Right atrium auricular region (tissue), 2 donors: Measurements from ENCODE around the gene CACNG4. TPM values are rescaled to one million over a fixed set of nuclear protein-coding genes. Genes with fewer than 3 reads are reported as not detected.

Experiments
- DNase-seq: peaks from one replicate; pipeline ENCODE4 v3.0.0-alpha.2; 2019; ENCODE audit warnings: low spot score
- H3K27ac ChIP-seq, 2 donors: fragments of 200-600 bp; sonication (generic); 1 replicate in 1 of 2; 2 replicates in 1 of 2; pipeline ENCODE4 v1.5.1; 2016 to 2019
- H3K27me3 ChIP-seq, 2 donors: fragments of 200-600 bp; sonication (generic); one replicate each; pipeline versions ENCODE4 v1.5.1 to v1.6.0; 2017 to 2019
- H3K36me3 ChIP-seq: fragments of 200-600 bp; sonication (generic); one replicate; pipeline ENCODE4 v1.5.1; 2016
- H3K4me1 ChIP-seq, 2 donors: fragments of 200-600 bp; sonication (generic); one replicate each; pipeline versions ENCODE4 v1.5.1 to v1.6.0; 2017 to 2019
- H3K4me3 ChIP-seq, 2 donors: fragments of 200-600 bp; sonication (generic); 1 replicate in 1 of 2; 2 replicates in 1 of 2; pipeline ENCODE4 v1.5.1; 2017 to 2019; ENCODE audit warnings: mild to moderate bottlenecking in 1 of 2, moderate library complexity in 1 of 2
- H3K9me3 ChIP-seq, 2 donors: fragments of 200-600 bp; sonication (generic); one replicate each; pipeline ENCODE4 v1.5.1; 2019
- total RNA-seq, 2 donors: library from RNA; depleted of rRNA; stranded (reverse); fragments of >200 nt; gene quantifications; one replicate each; pipeline ENCODE4 v1.1.0, GENCODE V29; 2016
- TF ChIP-seq, protein P1 (sequence below), 2 donors: fragments of 200-600 bp; sonication (generic); IDR thresholded peaks; one replicate each; pipeline ENCODE4 v1.5.1; 2019; ENCODE audit warnings: antibody characterized with exemption in 2 of 2

CACNG4 gene
- 1 to 10 TPM in 1 of 2 donors, under 1 TPM in 1; 0.63 to 1.9 TPM for total RNA-seq

DNA sequence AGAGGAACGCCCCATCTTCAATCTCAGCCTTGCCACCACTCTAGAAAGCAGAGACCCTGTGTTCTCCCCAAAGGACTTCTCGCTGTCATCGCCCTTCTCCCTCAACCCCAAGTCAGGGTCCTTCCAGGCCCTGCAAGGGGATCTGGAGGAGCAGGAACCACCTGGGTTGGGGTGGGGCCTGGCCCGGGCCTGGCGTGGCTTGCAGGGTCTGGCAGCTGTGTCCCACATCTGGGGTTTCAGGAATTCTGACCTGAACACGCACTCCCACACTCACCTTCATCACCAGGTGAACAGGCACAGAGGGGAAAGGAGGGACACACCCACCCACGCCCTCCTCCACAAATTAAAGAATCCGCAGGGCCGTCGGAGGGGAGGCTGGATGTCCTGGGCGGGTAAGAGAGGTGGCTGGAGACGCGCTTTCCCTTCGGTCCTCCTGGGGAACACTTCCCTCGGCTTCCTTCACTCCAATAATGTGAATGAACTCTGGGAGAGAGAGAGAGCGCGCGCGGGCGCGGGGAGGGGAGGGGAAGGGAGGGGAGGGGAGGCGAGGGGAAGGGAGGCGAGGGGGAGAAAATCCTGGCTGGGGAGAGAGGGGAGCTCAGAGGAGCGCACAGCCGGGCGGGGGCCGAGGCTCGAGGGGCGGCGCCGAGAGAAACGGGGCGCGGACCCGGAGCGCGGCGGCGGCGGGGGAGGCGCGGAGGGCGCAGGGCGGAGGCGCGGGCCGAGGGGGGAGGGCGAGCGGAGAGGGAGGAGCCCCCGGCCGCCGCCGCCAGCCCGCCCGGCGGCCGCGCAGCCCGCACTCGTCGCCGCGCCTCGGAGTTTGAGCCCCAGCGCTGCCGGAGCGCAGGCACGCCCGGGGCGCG is at the start of gene CACNG4:
CACNG4 (plus strand) TSS at position 799 of the 863 bp plus-strand sequence. CDS start 205 bp downstream, outside the sequence.
- no peaks in the 10 kb centered on the region for H3K36me3 ChIP-seq
- H3K4me3 ChIP-seq, result peak within 1 kb of the TSS; percentile 23 to 46
- peaks cover 10 to 25% of the 10 kb centered on the region in 2 donors for H3K27me3 ChIP-seq
- TF ChIP-seq, protein P1, sequence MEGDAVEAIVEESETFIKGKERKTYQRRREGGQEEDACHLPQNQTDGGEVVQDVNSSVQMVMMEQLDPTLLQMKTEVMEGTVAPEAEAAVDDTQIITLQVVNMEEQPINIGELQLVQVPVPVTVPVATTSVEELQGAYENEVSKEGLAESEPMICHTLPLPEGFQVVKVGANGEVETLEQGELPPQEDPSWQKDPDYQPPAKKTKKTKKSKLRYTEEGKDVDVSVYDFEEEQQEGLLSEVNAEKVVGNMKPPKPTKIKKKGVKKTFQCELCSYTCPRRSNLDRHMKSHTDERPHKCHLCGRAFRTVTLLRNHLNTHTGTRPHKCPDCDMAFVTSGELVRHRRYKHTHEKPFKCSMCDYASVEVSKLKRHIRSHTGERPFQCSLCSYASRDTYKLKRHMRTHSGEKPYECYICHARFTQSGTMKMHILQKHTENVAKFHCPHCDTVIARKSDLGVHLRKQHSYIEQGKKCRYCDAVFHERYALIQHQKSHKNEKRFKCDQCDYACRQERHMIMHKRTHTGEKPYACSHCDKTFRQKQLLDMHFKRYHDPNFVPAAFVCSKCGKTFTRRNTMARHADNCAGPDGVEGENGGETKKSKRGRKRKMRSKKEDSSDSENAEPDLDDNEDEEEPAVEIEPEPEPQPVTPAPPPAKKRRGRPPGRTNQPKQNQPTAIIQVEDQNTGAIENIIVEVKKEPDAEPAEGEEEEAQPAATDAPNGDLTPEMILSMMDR (IDR thresholded peaks at IDR 0.05), result no peak
- no peak for DNase-seq
- no peaks in the 10 kb centered on the region for H3K9me3 ChIP-seq
- H3K27ac ChIP-seq, result no peak within 1 kb of the TSS
- H3K4me1 ChIP-seq, result peaks cover 0 to 21% of the 10 kb centered on the region in 2 donors

DNA sequence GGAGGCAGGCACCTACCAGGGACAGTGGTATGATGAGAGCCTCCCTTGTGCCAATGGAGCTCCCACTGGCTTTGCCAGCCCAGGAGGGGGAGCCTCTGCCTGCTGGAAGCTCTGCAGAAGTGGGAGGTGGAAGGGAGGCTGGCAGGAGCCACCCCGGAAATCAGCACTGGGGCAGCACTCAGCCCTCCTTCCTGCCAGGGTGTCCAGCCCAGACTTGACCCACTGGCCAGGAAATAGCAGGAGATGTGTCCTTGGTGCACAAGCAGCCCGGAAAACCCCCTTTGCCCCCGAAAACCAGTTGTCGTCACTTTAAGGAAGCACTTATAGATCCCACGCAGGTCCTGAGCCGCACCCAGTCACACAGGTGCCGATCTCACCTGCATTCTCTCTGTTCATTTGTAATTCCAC is 49.3 kb upstream of the CACNG4 start:
- Histone ChIP-seq H3K27ac (no peak overlapping the region), H3K36me3 (no peaks in the 10 kb centered on the region), H3K9me3 (no peaks in the 10 kb centered on the region), H3K4me3 (no peak overlapping the region), H3K4me1 (no peaks in the 10 kb centered on the region), H3K27me3 (no peaks in the 10 kb centered on the region)
- no peak for DNase-seq
- TF ChIP-seq, protein P1 (IDR thresholded peaks at IDR 0.05), result peak in 1 of 2 donors; percentile 26

DNA sequence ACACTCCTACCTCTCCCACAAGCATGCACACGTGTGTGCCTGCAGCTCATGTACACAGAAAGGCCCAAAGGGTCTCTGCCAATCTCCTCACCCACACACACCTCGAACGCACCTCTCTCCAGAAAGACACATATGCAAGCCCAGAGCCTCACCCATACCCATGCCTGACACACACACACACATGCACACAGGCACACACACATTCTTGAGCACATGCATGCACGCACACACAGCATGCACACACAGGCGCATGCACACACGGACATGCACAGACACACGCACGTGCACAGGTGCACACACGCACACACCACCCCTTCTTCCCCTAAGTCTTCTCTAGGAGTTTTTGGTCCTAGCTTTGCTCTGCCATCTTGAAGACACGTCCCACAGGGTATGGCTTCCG is 48.7 kb upstream of the CACNG4 start:
- TF ChIP-seq, protein P1 (IDR thresholded peaks at IDR 0.05), result no peak
- Histone ChIP-seq H3K4me1 (no peaks in the 10 kb centered on the region), H3K9me3 (no peaks in the 10 kb centered on the region)

DNA sequence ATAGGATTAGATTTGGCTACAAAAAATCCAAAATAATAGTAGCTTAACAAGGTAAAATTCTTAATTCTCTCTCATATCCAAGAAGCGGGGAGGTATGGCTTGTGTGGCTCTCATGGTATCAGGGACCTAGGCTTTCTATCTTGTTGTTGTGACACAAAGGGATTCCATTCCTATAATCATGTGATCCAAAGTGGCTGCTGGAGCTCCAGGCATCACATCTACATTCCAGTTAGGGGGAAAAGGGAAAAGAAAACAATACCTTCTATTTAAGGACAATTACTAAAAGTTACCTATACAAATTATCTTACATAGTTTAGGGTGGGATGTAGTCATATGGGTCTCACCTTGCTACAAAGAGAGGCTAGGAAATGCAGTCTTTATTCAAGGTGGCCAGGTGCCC is 47.6 kb upstream of the CACNG4 start:
- Histone ChIP-seq H3K27ac (no peak overlapping the region), H3K4me3 (no peak overlapping the region), H3K36me3 (no peaks in the 10 kb centered on the region), H3K9me3 (no peaks in the 10 kb centered on the region), H3K4me1 (no peaks in the 10 kb centered on the region), H3K27me3 (no peaks in the 10 kb centered on the region)
- DNase-seq, result no peak
- TF ChIP-seq, protein P1 (IDR thresholded peaks at IDR 0.05), result no peak

More for the DNA sequence above, 48.7 kb upstream of the CACNG4 start:
- Histone ChIP-seq H3K27me3 (no peaks in the 10 kb centered on the region), H3K27ac (no peak overlapping the region), H3K36me3 (no peaks in the 10 kb centered on the region), H3K4me3 (no peak overlapping the region)
- DNase-seq, result no peak

DNA sequence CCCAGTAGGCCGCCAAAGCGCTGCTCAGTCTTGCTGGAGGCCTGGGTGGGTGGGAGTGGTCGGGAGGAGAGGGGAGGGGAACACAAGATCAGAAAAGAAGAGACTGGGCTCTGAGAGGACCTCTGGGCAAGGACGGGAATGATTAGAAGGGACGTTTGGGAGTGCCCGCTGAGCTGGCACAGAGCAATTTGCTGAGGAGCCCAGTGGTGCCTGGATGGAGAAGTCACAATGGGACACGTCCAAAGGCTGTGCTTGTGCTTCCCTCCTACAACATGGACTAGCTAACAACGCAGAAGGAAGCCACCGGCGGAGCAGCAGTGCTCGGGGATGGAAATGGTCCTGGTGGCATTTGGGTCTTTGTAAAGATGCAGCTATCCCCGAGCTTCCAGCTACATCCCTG is 45.6 kb upstream of the CACNG4 start:
- H3K27me3 ChIP-seq, result no peaks in the 10 kb centered on the region
- H3K4me1 ChIP-seq, result no peaks in the 10 kb centered on the region
- no peak for DNase-seq
- no peak overlapping the region for H3K27ac ChIP-seq
- TF ChIP-seq, protein P1 (IDR thresholded peaks at IDR 0.05), result no peak
- H3K4me3 ChIP-seq, result no peak overlapping the region
- H3K36me3 ChIP-seq, result no peaks in the 10 kb centered on the region
- no peaks in the 10 kb centered on the region for H3K9me3 ChIP-seq
